HCT116 (cell line): ENCODE data around the gene RIMS4. TPM values are rescaled to one million over a fixed set of nuclear protein-coding genes. Genes with fewer than 3 reads are reported as not detected.

Experiments
- ATAC-seq: fragments of 200-7000 bp; cut with Tn5 transposase; 2 replicates; pipeline ENCODE4 v1.9.1; 2020; ENCODE audit warnings: mild to moderate bottlenecking, moderate library complexity
- BruUV-seq: library from RNA; stranded (reverse); fragments of 400-500 nt; replicated peaks from 2 replicates; lab custom pipeline; 2021; lab: Mats Ljungman, UMichigan
- CTCF ChIA-PET: fragments of 300-600 bp; sonication (Branson Sonifier 250); formaldehyde crosslinking; loops from one replicate; lab custom pipeline; 2021; ENCODE audit warnings: antibody characterized with exemption; lab: Charles Lee
- POLR2A ChIA-PET: fragments of 300-600, 350-600 bp; sonication (Branson Sonifier 250); formaldehyde crosslinking; loops from one replicate; lab custom pipeline; 2021; ENCODE audit warnings: antibody characterized with exemption; lab: Charles Lee
- RAD21 ChIA-PET, 2 experiments: fragments of 300-600 bp; sonication (Branson Sonifier 250); formaldehyde crosslinking; loops; one replicate each; lab custom pipeline; 2023; ENCODE audit warnings: low total read pairs in 2 of 2; ENCODE audit not compliant: uncharacterized antibody in 2 of 2, unreplicated experiment in 2 of 2, low non-redundant PET in 1 of 2; lab: Charles Lee
- DNase-seq: peaks from one replicate; pipeline ENCODE4 v3.0.0-alpha.2; 2010; ENCODE audit warnings: low read depth, low spot score
- H2AFZ ChIP-seq: fragments of 200-600 bp; shearing (Covaris generic), sonication (generic); 2 replicates; pipeline ENCODE4 v1.6.1; 2017; ENCODE audit warnings: low read depth, mixed run types, mixed read lengths, antibody characterized with exemption, low read length; ENCODE audit not compliant: poor library complexity, severe bottlenecking
- H3K27ac ChIP-seq: 2 replicates; pipeline ENCODE4 v1.5.1; 2012; ENCODE audit warnings: low read depth, low read length
- H3K27me3 ChIP-seq: fragments of 200-600 bp; sonication (generic); 2 replicates; pipeline ENCODE4 v1.6.1; 2016; ENCODE audit warnings: mixed run types, low read length, mixed read lengths; ENCODE audit not compliant: insufficient read depth
- H3K36me3 ChIP-seq, 2 experiments: fragments of 200-500 bp in 1 of 2; fragments of 200-600 bp in 1 of 2; sonication (Bioruptor generic) in 1 of 2; sonication (generic) in 1 of 2; 2 replicates each; pipeline versions ENCODE4 v1.5.1 to v1.6.1; 2014 to 2016; ENCODE audit warnings: low read length in 2 of 2, inconsistent platforms in 1 of 2, mixed read lengths in 1 of 2, mixed run types in 1 of 2; ENCODE audit not compliant: insufficient read depth in 2 of 2, control insufficient read depth in 1 of 2
- H3K4me1 ChIP-seq, 2 experiments: fragments of 200-600 bp in 1 of 2; sonication (generic) in 1 of 2; 2 replicates each; pipeline versions ENCODE4 v1.5.1 to v1.6.1; 2012 to 2017; ENCODE audit warnings: low read length in 2 of 2, inconsistent platforms in 1 of 2, mild to moderate bottlenecking in 1 of 2, mixed read lengths in 1 of 2, mixed run types in 1 of 2, moderate library complexity in 1 of 2; ENCODE audit not compliant: insufficient read depth in 2 of 2, control insufficient read depth in 1 of 2
- H3K4me2 ChIP-seq: fragments of 200-600 bp; sonication (generic); 2 replicates; pipeline ENCODE4 v1.6.1; 2017; ENCODE audit warnings: mixed run types, low read length, mixed read lengths
- H3K4me3 ChIP-seq, 2 experiments: fragments of 200-600 bp in 1 of 2; sonication (generic) in 1 of 2; replicated peaks in 1 of 2; 2 replicates each; pipeline ENCODE4 v1.5.1; 2011 to 2016; ENCODE audit warnings: low read length in 2 of 2, control low read depth in 1 of 2, low read depth in 1 of 2, mild to moderate bottlenecking in 1 of 2, mixed read lengths in 1 of 2, mixed run types in 1 of 2
- H3K79me2 ChIP-seq: fragments of 200-600 bp; sonication (generic); 2 replicates; pipeline ENCODE4 v1.6.1; 2017; ENCODE audit warnings: mild to moderate bottlenecking, mixed run types, low read length, moderate library complexity, mixed read lengths; ENCODE audit not compliant: insufficient read depth
- H3K9ac ChIP-seq: fragments of 200-600 bp; sonication (generic); 2 replicates; pipeline ENCODE4 v1.6.1; 2016; ENCODE audit warnings: low read length, mixed read lengths
- H3K9me2 ChIP-seq: fragments of 200-600 bp; sonication (generic), shearing (Covaris generic); 2 replicates; pipeline ENCODE4 v1.6.1; 2017; ENCODE audit warnings: mixed run types, mild to moderate bottlenecking, moderate library complexity; ENCODE audit not compliant: insufficient read depth
- H3K9me3 ChIP-seq, 2 experiments: fragments of 200-500 bp in 1 of 2; fragments of 200-600 bp in 1 of 2; sonication (Bioruptor generic) in 1 of 2; sonication (generic) in 1 of 2; 2 replicates each; pipeline ENCODE4 v1.6.1; 2014 to 2017; ENCODE audit warnings: low read length in 2 of 2, mixed read lengths in 2 of 2, inconsistent platforms in 1 of 2, low read depth in 1 of 2, mild to moderate bottlenecking in 1 of 2, mixed run types in 1 of 2, moderate library complexity in 1 of 2; ENCODE audit not compliant: control insufficient read depth in 1 of 2, insufficient read depth in 1 of 2
- H4K20me1 ChIP-seq: fragments of 200-600 bp; sonication (generic), shearing (Covaris generic); 2 replicates; pipeline ENCODE4 v1.6.1; 2017; ENCODE audit warnings: mixed run types, mild to moderate bottlenecking, moderate library complexity; ENCODE audit not compliant: insufficient read depth
- CBX3 ChIP-seq: IDR thresholded peaks from 2 replicates; pipeline ENCODE4 v1.6.1; 2012; ENCODE audit warnings: low read depth
- CEBPB ChIP-seq: IDR thresholded peaks from 2 replicates; pipeline ENCODE4 v1.6.1; 2012; ENCODE audit warnings: low read depth
- EGR1 ChIP-seq: IDR thresholded peaks from 2 replicates; pipeline ENCODE4 v1.6.1; 2012; ENCODE audit warnings: low read depth
- ELF1 ChIP-seq: IDR thresholded peaks from 2 replicates; pipeline ENCODE4 v1.6.1; 2012; ENCODE audit warnings: low read depth, borderline replicate concordance
- EZH2 ChIP-seq: fragments of 200-600 bp; sonication (generic); IDR thresholded peaks from 2 replicates; pipeline ENCODE4 v1.6.1; 2017; ENCODE audit warnings: antibody characterized with exemption, mixed run types
- EZH2phosphoT487 ChIP-seq: fragments of 200-600 bp; IDR thresholded peaks from 2 replicates; pipeline ENCODE4 v1.6.1; 2018; ENCODE audit warnings: antibody characterized with exemption, borderline replicate concordance
- FOSL1 ChIP-seq: IDR thresholded peaks from 2 replicates; pipeline ENCODE4 v1.6.1; 2012; ENCODE audit warnings: low read depth
- JUND ChIP-seq: IDR thresholded peaks from 2 replicates; pipeline ENCODE4 v1.6.1; 2012
- POLR2A ChIP-seq: IDR thresholded peaks from 2 replicates; pipeline ENCODE4 v1.7.0; 2011; ENCODE audit warnings: borderline replicate concordance; ENCODE audit not compliant: insufficient read depth, insufficient read length; ENCODE audit errors: extremely low read depth
- POLR2AphosphoS5 ChIP-seq: IDR thresholded peaks from 2 replicates; pipeline ENCODE4 v1.6.1; 2011; ENCODE audit warnings: mild to moderate bottlenecking, low read depth, low read length, moderate library complexity
- RAD21 ChIP-seq: IDR thresholded peaks from 2 replicates; pipeline ENCODE4 v1.6.1; 2012; ENCODE audit warnings: low read depth, mild to moderate bottlenecking
- SIN3A ChIP-seq: IDR thresholded peaks from 2 replicates; pipeline ENCODE4 v1.6.1; 2012; ENCODE audit warnings: low read depth
- SP1 ChIP-seq: IDR thresholded peaks from 2 replicates; pipeline ENCODE4 v1.6.1; 2012; ENCODE audit warnings: low read depth
- SRF ChIP-seq: IDR thresholded peaks from 2 replicates; pipeline ENCODE4 v1.6.1; 2012; ENCODE audit warnings: low read depth
- TCF7L2 ChIP-seq: IDR thresholded peaks from 2 replicates; pipeline ENCODE4 v1.7.0; 2011; ENCODE audit warnings: borderline replicate concordance, inconsistent platforms; ENCODE audit not compliant: insufficient read depth, insufficient read length; ENCODE audit errors: extremely low read depth
- YY1 ChIP-seq: IDR thresholded peaks from 2 replicates; pipeline ENCODE4 v1.6.1; 2011; ENCODE audit warnings: low read length, low read depth, moderate library complexity, mild to moderate bottlenecking; ENCODE audit not compliant: insufficient replicate concordance; ENCODE audit errors: extremely low read depth
- ZFX ChIP-seq: fragments of 450-650 bp; IDR thresholded peaks from 2 replicates; pipeline ENCODE4 v1.6.1; 2017
- intact Hi-C: fragments of 100-400 bp; cut with micrococcal nuclease; formaldehyde crosslinking; loops from 2 replicates; pipeline ENCODE4 v1.10.0; 2022
- total RNA-seq: library from RNA; stranded (reverse); gene quantifications from one replicate; pipeline ENCODE4 v1.2.1, GENCODE V29; 2021; ENCODE audit not compliant: unreplicated experiment
- TF ChIP-seq, protein P1 (sequence below): IDR thresholded peaks from 2 replicates; pipeline ENCODE4 v1.6.1; 2012
- TF ChIP-seq, protein P2 (sequence below): IDR thresholded peaks from 2 replicates; pipeline ENCODE4 v1.6.1; 2011; ENCODE audit warnings: mild to moderate bottlenecking, low read length, moderate library complexity; ENCODE audit not compliant: insufficient replicate concordance; ENCODE audit errors: extremely low read depth
- TF ChIP-seq, protein P3 (sequence below): IDR thresholded peaks from 2 replicates; pipeline ENCODE4 v1.6.1; 2012
- TF ChIP-seq, protein P4 (sequence below), 3 experiments: fragments of 200-600 bp in 1 of 3; sonication (generic) in 1 of 3; IDR thresholded peaks in 2 of 3; conservative IDR thresholded peaks in 1 of 3; 2 replicates each; pipeline ENCODE4 v1.5.1; 2012 to 2017; ENCODE audit warnings: low read depth in 2 of 3, low read length in 2 of 3, antibody characterized with exemption in 1 of 3, borderline replicate concordance in 1 of 3, control low read depth in 1 of 3, mild to moderate bottlenecking in 1 of 3, mixed read lengths in 1 of 3, mixed run types in 1 of 3, moderate library complexity in 1 of 3; ENCODE audit not compliant: insufficient read depth in 1 of 3

RIMS4 gene
- total RNA-seq, 1 experiment from 2014 or later, result 0.05 TPM

DNA sequence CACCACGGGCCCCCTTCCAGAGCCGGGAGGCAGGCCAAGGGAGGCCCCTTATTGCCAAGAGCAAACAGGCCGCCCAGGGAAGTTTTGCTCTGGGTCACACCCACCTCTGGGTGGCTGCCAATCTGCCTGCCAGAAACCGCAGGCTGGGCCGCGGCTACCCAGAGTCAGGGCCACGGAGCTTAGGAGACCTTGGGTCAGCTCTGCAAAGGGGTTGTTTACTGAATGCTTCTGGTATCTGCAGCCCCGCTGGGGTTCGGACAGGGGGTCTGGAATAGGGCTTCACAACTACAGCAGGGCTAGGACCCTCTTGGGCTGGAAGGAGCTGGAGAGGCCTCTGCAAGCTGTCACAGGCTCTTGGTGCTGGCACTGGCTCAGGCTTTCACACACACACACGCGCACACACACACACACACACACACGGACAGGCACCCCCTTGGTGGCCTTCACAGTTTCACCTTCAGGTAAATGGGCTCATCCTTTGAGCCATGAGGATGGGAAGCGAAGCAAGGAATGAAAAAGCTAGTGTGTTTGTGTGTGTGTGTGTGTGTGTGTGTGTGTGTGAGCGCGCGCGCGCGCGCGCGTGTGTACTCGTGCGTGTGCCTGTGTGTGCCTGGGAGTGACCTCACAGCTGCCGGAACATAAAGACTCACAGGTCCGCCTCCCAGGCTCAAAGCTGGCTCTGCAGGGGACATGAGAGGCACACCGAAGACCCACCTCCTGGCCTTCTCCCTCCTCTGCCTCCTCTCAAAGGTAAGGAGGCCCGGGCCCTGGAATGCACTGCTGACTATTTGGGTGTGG lies 95.4 kb downstream of the RIMS4 start, which contains the start of gene CCN5:
Gene CCN5 (plus strand): TSS at position 669 of the 798 bp plus-strand sequence. CDS start 22 bp downstream, at position 691.
- CTCF ChIA-PET, result interaction anchor here (1.2 to 1.4 kb wide), 2 partner anchors 26 to 33 kb away, joined by 3 to 4 read pairs; no protein-coding TSS in a partner anchor
- Histone ChIP-seq H3K4me3 (no peak within 1 kb of the TSS), H3K9ac (no peak within 1 kb of the TSS; the same call in 1 of the 2 replicates), H3K4me2 (peak within 1 kb of the TSS; percentile 70), H3K27ac (no peak within 1 kb of the TSS), H3K79me2 (no peaks in the 10 kb centered on the region), H2AFZ (no peak within 1 kb of the TSS), H3K4me1 (peaks cover 24 to 25% of the 10 kb centered on the region in 2 experiments), H4K20me1 (no peaks in the 10 kb centered on the region), H3K9me2 (no peaks in the 10 kb centered on the region), H3K9me3 (no peaks in the 10 kb centered on the region), H3K27me3 (0 out of 2 replicates have a peak, but pooled peaks cover 3% of the 10 kb centered on the region), H3K36me3 (no peaks in the 10 kb centered on the region)
- intact Hi-C loops, result no loop called here
- ATAC-seq, result peak; percentile 86
- POLR2A ChIA-PET, result no interaction called here
- RAD21 ChIA-PET, result no interaction called here
- DNase-seq, result peak; percentile 32
- BruUV-seq, result no TSS peak
- TF ChIP-seq, protein P1, sequence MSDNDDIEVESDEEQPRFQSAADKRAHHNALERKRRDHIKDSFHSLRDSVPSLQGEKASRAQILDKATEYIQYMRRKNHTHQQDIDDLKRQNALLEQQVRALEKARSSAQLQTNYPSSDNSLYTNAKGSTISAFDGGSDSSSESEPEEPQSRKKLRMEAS, result no peak
- no peak for TF ChIP-seq ELF1
- TF ChIP-seq SIN3A, result no peak
- peak; percentile 86 for TF ChIP-seq TCF7L2
- no peak for TF ChIP-seq EGR1
- TF ChIP-seq, protein P2, sequence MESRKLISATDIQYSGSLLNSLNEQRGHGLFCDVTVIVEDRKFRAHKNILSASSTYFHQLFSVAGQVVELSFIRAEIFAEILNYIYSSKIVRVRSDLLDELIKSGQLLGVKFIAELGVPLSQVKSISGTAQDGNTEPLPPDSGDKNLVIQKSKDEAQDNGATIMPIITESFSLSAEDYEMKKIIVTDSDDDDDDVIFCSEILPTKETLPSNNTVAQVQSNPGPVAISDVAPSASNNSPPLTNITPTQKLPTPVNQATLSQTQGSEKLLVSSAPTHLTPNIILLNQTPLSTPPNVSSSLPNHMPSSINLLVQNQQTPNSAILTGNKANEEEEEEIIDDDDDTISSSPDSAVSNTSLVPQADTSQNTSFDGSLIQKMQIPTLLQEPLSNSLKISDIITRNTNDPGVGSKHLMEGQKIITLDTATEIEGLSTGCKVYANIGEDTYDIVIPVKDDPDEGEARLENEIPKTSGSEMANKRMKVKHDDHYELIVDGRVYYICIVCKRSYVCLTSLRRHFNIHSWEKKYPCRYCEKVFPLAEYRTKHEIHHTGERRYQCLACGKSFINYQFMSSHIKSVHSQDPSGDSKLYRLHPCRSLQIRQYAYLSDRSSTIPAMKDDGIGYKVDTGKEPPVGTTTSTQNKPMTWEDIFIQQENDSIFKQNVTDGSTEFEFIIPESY, result no peak
- TF ChIP-seq RAD21, result no peak
- no peak for TF ChIP-seq POLR2A
- TF ChIP-seq YY1, result no peak
- TF ChIP-seq CBX3, result 0 out of 2 replicates have a peak, but pooled peaks have one; percentile 41
- TF ChIP-seq JUND, result no peak
- TF ChIP-seq, protein P3, sequence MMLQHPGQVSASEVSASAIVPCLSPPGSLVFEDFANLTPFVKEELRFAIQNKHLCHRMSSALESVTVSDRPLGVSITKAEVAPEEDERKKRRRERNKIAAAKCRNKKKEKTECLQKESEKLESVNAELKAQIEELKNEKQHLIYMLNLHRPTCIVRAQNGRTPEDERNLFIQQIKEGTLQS, result no peak
- no peak for TF ChIP-seq CEBPB
- no peak for TF ChIP-seq SP1
- TF ChIP-seq EZH2phosphoT487, result no peak
- no peak for TF ChIP-seq FOSL1
- TF ChIP-seq EZH2, result no peak
- TF ChIP-seq, protein P4, sequence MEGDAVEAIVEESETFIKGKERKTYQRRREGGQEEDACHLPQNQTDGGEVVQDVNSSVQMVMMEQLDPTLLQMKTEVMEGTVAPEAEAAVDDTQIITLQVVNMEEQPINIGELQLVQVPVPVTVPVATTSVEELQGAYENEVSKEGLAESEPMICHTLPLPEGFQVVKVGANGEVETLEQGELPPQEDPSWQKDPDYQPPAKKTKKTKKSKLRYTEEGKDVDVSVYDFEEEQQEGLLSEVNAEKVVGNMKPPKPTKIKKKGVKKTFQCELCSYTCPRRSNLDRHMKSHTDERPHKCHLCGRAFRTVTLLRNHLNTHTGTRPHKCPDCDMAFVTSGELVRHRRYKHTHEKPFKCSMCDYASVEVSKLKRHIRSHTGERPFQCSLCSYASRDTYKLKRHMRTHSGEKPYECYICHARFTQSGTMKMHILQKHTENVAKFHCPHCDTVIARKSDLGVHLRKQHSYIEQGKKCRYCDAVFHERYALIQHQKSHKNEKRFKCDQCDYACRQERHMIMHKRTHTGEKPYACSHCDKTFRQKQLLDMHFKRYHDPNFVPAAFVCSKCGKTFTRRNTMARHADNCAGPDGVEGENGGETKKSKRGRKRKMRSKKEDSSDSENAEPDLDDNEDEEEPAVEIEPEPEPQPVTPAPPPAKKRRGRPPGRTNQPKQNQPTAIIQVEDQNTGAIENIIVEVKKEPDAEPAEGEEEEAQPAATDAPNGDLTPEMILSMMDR (IDR thresholded peaks at IDR 0.05 in 2 of 3, conservative IDR thresholded peaks at IDR 0.05 in 1 of 3; ENCODE audit: borderline replicate concordance in 1 of 3, insufficient read depth in 1 of 3, low read depth in 2 of 3, low read length in 2 of 3), result no peak
- TF ChIP-seq POLR2AphosphoS5, result peak; percentile 33; the same call in 1 of the 2 replicates
- TF ChIP-seq ZFX, result no peak
- TF ChIP-seq SRF, result no peak
